Stimulated activated naive CD8-positive, alpha-beta T cell treated with anti-CD3 and anti-CD28 coated beads, Interleukin-15, Interleukin-2, amounts not matched to agents 100 ng/mL and 50 ng/mL, for 24 hours (primary cell): ENCODE data around the gene CPZ.

Experiments
- H3K27ac Mint-ChIP-seq: one replicate; pipeline ENCODE4 v1.8.0; 2021; ENCODE audit warnings: mild to moderate bottlenecking, mixed read lengths
- H3K27me3 Mint-ChIP-seq: one replicate; pipeline ENCODE4 v1.8.0; 2021; ENCODE audit warnings: mixed read lengths
- H3K36me3 Mint-ChIP-seq: one replicate; pipeline ENCODE4 v1.8.0; 2021; ENCODE audit warnings: low read depth, mixed read lengths
- H3K4me1 Mint-ChIP-seq: one replicate; pipeline ENCODE4 v1.8.0; 2021; ENCODE audit warnings: low read depth, mixed read lengths
- H3K4me3 Mint-ChIP-seq: one replicate; pipeline ENCODE4 v1.8.0; 2021; ENCODE audit warnings: mild to moderate bottlenecking, mixed read lengths
- H3K9me3 Mint-ChIP-seq: one replicate; pipeline ENCODE4 v1.8.0; 2021; ENCODE audit warnings: mixed read lengths

CPZ gene

DNA sequence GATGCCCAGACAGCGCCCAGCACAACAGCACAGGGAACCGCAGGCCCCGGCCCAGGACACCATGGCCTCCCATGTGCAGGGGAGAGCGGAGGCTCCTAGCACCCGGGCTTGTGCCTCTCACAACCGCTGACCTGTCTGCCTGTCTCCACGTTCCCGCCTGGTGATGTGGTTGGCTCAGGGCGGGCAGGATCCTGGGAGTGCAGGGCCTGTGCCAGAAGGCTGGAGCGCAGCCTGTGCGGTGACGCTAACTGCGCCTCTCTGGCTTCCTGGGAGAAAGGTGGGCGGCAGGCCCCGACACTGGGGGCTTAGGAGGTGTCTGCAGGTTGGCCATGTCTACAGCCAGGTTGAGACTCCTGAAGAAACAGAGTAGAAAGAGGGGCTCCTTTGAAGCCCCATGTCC lies 48.7 kb downstream of the CPZ start:
- no peaks in the 10 kb centered on the region for H3K4me1 Mint-ChIP-seq
- H3K36me3 Mint-ChIP-seq = no peaks in the 10 kb centered on the region
- H3K9me3 Mint-ChIP-seq = no peaks in the 10 kb centered on the region
- no peak overlapping the region for H3K27ac Mint-ChIP-seq
- H3K27me3 Mint-ChIP-seq = no peaks in the 10 kb centered on the region
- no peak overlapping the region for H3K4me3 Mint-ChIP-seq

DNA sequence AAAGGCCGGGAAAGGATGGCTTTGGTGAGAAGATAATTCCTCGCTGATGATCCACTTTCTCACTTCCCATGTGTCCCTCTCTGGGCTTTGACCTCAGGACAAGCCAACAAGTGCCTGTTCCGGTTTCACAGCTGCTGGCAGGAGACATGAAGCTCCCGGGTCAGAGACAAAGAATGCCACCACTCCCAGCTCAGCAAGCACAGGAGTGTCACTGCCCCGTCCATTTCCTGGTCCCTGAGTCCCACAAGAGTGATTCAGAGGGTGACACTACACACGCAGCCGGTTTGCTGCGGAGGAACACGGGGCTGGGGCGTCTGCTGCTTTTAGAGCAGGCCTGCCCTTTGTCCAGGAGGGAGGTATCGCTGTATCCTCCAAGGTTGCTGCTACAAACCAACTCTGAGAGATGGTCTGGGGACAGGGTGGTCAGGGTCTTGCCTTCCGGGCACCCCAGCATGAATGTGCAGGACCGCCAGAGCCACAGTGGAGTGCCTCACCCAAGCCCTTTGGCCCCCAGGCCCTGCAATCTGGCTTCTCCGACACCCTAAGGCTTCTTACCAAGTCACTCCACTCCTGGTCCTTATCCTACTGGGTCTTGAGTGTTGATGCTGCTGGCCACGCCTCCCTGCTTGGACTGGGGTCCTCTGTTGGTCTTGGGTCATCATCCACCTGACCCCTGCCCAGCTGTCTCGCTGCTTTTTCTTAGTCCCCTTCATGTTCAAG lies 49.5 kb downstream of the CPZ start:
- Mint-ChIP-seq H3K9me3 (no peaks in the 10 kb centered on the region), H3K27me3 (no peaks in the 10 kb centered on the region), H3K27ac (no peak overlapping the region), H3K4me3 (no peak overlapping the region), H3K36me3 (no peaks in the 10 kb centered on the region), H3K4me1 (no peaks in the 10 kb centered on the region)

DNA sequence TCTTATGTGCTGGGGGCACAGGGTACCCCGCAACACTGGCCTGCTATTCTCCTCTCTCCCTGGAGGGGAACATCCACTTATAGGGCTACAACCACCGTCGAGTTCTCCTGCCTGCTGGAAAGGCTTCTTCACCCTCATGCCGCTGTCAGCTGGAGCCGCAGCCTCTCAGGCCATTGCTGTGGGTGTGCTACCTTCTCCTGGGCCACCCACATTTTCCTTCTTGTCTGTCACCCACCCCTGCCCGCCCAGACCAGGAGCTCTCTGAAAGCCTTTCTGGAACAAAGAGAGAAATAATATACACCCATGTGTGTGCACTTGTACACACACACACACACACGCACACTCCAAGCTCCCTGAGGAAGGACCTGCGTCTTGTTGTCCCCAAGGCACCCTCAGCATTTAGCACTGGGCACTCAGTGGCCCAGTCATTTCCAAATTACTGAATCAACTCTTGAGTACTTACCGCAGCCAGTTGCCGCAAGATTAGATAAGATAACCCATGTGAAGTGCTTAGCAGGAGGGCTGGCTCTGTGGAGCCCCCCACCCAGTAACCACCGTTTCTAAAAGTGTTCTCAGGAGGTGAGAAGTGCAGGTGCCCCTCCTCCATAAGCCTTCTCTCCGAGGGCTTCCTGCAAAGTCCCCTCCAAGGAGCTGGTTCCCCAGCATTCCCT lies 50.2 kb downstream of the CPZ start:
- Mint-ChIP-seq H3K27me3 (no peaks in the 10 kb centered on the region), H3K4me1 (no peaks in the 10 kb centered on the region), H3K9me3 (no peaks in the 10 kb centered on the region), H3K4me3 (no peak overlapping the region), H3K27ac (no peak overlapping the region), H3K36me3 (no peaks in the 10 kb centered on the region)

DNA sequence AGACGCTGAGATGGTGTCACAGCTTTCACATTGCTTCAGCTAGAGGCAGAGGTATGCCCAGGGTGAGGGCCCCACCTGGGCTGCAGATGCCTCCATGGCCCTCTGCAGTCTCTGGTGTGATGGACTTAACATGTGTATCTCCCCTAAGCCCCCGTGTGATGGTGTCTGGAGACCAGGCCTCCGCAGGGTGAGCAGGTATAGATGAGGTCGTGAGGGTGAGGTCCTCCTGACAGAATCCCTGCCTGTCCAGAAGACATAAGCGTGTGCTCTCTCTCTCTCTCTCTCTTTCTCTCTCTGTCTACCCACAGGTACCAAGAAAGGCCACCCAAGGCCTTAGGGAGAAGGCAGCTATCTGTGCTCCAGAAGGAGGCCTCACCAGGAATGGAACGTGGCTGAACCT lies 50.9 kb downstream of the CPZ start:
- Mint-ChIP-seq H3K4me1 (no peaks in the 10 kb centered on the region), H3K27ac (no peak overlapping the region), H3K4me3 (no peak overlapping the region), H3K27me3 (no peaks in the 10 kb centered on the region), H3K36me3 (no peaks in the 10 kb centered on the region), H3K9me3 (no peaks in the 10 kb centered on the region)

DNA sequence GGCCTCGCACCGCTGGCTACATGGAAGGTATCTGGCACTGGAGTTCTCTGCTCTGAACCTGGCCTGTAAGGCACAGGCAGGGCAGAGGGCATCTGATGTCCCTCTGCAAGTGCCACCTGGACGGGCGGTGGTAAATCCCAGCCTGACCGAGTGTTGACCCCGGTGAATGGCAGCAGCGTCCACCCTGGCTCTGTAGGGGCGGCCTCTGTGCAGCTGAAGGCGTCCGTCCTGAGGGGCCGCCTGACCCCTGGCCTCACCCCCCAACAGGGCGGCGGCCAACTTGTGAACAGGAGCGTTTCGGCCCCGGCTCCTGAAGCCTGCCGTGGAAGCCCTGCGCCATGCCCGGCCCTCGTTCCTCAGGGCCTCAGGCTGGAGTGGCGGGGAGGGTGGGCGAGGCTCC lies 51.4 kb downstream of the CPZ start:
- H3K36me3 Mint-ChIP-seq = no peaks in the 10 kb centered on the region
- peaks cover under 1% of the 10 kb centered on the region for H3K27me3 Mint-ChIP-seq
- no peaks in the 10 kb centered on the region for H3K9me3 Mint-ChIP-seq
- no peaks in the 10 kb centered on the region for H3K4me1 Mint-ChIP-seq
- no peak overlapping the region for H3K4me3 Mint-ChIP-seq
- no peak overlapping the region for H3K27ac Mint-ChIP-seq

DNA sequence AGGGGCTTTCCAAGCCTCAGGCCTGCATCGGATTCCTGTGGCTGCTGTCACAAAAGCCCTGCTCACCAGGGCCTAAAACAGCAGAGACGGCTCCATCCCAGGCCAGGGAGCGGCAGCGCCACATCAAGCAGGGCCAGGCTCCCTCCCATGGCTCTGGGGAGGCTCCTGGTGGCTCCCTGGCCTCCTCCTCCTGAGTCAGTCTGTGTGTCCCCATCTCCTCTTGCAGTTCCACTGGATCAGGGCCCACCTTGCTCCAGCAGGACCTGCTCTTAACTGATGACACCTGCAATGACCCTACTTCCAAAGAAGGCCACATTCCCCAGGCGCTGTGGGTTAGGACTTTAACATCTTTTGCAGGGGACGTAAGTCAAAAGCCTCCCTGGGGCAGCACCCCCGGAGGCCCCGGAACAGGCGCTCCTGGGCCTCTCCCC lies 51.9 kb downstream of the CPZ start:
- Mint-ChIP-seq H3K27me3 (peaks cover 3% of the 10 kb centered on the region), H3K36me3 (no peaks in the 10 kb centered on the region), H3K4me1 (no peaks in the 10 kb centered on the region), H3K27ac (no peak overlapping the region), H3K9me3 (no peaks in the 10 kb centered on the region), H3K4me3 (no peak overlapping the region)

DNA sequence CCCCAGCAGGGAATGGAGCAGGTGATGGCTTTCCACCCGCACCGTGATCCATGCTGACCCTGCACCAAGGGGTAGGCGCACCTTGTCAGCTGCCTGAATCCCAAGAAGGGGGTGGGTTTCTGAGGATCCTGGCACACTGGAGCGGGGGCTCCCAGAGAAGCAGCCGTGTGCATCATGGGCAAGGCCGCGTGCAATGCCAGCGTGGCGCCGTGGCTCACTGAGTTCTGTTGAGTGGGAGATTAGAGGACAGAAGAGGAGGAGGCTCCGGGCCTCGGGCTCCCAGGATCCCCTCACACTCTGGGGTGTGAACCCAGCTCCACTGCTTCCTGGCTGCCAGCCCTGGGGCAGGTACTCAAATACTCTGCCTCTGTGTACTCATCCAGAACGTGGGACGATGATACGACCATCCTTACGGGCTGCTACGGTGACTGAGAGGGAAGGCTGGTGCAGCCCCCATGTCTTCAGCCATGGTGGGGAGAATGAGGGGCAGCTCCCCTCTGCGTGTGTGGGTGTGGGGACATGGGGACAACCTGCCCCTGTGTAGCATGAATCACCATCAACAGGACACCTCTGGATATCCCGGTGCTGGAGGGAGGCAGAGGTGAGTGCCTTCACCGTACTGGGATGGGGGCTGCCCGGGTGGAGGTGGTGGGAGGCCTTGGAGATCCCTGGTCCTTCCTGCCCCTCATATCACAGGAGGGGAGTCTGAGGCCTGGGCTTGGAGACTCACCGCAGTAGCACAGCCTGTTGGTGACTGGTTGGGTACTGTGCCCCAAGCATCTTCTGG lies 52.6 kb downstream of the CPZ start:
- Mint-ChIP-seq H3K27ac (no peak overlapping the region), H3K4me3 (no peak overlapping the region), H3K9me3 (no peaks in the 10 kb centered on the region), H3K36me3 (no peaks in the 10 kb centered on the region), H3K4me1 (no peaks in the 10 kb centered on the region), H3K27me3 (peaks cover 3% of the 10 kb centered on the region)

DNA sequence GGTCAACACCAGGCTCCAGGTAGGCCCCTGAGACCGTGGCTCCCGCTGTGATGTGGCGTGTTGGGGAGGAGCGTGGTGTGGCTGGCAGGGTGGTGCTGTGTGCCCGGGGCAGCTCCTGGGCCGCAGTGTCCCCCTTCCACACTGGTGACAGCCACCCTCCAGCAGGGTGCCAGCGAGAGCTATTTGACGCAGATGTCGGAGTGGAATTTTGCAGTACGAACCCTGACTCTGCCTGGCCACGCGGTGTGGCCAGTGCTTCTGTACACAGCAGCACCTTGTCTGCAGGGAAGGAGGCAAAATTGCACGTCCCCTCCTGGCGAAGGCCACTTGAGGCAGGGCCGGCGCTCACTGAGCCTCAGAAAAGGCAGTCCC lies 53.2 kb downstream of the CPZ start:
- no peak overlapping the region for H3K4me3 Mint-ChIP-seq
- H3K27me3 Mint-ChIP-seq = peaks cover 3% of the 10 kb centered on the region
- H3K9me3 Mint-ChIP-seq = no peaks in the 10 kb centered on the region
- H3K4me1 Mint-ChIP-seq = no peaks in the 10 kb centered on the region
- H3K27ac Mint-ChIP-seq = no peak overlapping the region
- H3K36me3 Mint-ChIP-seq = no peaks in the 10 kb centered on the region

DNA sequence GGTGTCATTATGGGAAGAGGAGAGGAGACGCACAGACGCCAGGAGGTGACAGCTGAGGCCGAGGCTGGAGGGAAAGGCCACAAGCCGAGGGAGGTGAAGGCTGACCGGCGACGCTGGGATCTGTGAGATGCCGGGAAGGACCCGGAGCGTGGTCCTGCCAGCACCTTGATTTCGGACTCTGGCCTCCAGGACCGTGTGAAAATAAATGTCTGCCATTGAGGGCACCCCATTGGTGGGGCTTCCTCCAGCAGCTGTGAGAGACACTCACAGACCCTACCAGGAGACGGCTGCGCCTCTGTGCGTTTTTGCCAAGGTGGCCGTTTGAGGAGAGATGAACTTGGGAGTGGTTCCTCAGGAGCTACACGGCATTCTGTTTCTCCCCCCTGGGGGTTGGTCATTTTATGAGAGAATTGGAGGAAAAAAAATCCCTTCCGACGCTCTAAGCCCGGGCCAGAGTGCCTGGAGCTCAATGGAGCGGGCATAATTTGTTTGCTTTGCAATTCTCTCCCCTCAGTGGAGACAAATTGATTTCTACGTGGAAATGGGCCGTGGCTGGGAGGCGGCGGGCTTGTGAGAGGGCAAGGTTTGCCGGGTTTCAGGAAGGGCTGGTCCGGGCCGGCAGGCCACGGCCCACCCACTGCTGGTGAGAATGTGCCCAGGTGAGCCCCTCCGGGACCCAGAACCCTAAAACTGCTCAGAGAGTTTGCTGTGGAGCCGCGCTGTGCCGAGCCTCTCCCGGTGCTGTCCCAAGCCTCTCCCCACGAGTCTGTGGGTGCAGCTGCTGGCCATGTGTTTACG lies 53.9 kb downstream of the CPZ start:
- H3K4me3 Mint-ChIP-seq = no peak overlapping the region
- no peak overlapping the region for H3K27ac Mint-ChIP-seq

DNA sequence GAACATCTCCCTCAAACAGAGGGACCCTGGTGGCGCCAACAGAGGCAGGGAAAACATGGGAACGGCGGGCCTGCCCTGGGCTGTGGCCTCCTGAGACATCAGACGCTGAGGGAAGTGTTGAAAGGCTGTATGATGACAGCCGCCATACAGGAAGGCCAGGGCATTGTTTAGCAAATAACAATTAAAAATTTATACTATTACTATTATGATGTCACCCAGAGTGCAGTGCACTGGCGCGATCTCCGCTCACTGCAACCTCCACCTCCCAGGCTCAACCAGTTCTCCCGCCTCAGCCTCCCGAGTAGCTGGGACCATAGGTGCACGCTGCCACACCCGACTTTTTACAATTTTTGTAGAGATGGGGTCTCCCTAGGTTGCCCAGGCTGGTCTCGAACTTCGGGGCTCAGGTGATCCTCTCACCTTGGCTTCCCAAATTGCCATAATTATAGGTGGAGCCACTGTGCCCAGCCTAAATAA lies 54.6 kb downstream of the CPZ start:
- Mint-ChIP-seq H3K4me1 (no peaks in the 10 kb centered on the region), H3K4me3 (no peak overlapping the region), H3K36me3 (no peaks in the 10 kb centered on the region), H3K9me3 (no peaks in the 10 kb centered on the region), H3K27me3 (peaks cover 3% of the 10 kb centered on the region), H3K27ac (no peak overlapping the region)

More for the DNA sequence above, 53.9 kb downstream of the CPZ start:
- Mint-ChIP-seq H3K36me3 (no peaks in the 10 kb centered on the region), H3K9me3 (no peaks in the 10 kb centered on the region), H3K4me1 (no peaks in the 10 kb centered on the region), H3K27me3 (peaks cover 3% of the 10 kb centered on the region)

DNA sequence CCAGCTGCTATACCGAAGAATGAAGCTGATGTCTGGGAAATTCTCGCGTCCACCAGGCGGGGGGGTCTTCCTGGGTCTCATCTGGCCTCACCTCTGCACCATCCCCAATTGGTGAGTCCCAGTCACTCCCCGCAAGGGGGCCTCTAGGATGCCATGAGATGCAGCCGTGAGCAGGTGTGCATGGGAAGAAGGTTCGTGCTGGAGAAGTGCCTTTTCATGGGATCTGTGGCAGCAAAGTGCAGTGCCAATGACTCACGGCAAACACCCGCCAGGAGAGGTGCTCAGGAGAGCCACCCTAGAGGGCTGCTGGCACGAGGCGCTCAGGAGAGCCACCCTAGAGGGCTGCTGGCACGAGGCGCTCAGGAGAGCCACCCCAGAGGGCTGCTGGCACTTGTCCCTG lies 55.1 kb downstream of the CPZ start:
- H3K27ac Mint-ChIP-seq = no peak overlapping the region
- H3K9me3 Mint-ChIP-seq = no peaks in the 10 kb centered on the region
- H3K4me1 Mint-ChIP-seq = no peaks in the 10 kb centered on the region
- H3K36me3 Mint-ChIP-seq = no peaks in the 10 kb centered on the region
- H3K27me3 Mint-ChIP-seq = peaks cover 3% of the 10 kb centered on the region
- no peak overlapping the region for H3K4me3 Mint-ChIP-seq

DNA sequence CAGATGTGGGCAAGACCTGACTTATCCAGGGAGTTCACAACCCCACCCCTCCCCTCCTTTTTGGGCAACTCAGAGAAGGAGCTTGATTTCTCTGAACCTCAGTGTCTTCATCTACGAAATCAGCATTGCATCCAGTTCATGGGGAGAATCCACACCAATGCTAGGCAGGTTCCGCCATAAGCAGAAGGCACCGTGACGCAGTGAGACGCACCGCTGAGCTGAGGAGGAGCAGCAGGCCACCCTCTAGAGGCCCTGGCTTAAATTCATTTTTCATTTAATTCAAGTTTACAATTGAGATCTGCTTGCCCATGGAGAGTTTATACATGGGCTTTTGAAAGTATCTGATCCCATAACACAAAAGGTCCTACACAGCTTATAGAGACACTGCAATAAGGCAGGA lies 55.7 kb downstream of the CPZ start:
- H3K27ac Mint-ChIP-seq = no peak overlapping the region
- no peaks in the 10 kb centered on the region for H3K4me1 Mint-ChIP-seq
- H3K9me3 Mint-ChIP-seq = no peaks in the 10 kb centered on the region
- no peaks in the 10 kb centered on the region for H3K36me3 Mint-ChIP-seq
- peaks cover 3% of the 10 kb centered on the region for H3K27me3 Mint-ChIP-seq
- H3K4me3 Mint-ChIP-seq = no peak overlapping the region

DNA sequence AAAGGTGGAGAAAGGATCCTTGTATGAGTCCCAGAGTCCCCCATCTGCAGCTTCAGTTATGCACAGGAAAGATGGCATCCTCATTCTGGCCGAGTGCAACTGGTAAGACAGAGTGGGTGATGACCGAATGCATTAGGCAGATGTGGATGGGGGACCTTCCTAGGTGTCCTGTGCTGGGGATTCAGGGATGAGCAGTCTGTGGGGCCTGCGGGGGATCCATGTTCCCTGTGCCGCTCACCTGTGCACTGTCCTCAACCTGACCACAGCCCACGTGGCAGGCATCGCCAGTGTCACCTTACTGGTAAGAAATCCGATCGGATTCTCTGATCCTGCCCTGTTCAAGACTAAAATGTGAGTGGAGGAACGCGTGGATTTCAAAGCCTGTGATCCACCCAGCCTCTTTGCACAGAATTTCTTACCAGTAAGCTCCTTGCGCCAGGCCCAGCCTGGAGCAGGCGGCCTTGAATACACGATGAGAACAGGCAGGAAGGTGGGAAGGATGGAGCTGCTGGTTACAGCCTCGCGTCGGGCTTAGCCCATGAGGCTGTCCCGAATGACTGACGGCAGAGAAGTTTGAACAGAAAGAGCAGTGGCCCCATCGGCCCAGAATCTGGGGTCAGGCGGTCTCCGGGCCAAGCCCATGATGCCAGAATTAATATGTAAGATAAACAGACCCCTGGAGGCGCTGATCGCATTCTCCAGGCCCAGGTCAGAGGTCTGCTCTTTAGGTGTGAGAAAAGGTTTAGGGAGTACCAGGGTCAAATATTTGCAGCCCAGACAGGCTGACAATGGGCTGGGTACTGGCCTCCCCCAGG lies 56.5 kb downstream of the CPZ start:
- H3K27me3 Mint-ChIP-seq = peaks cover 3% of the 10 kb centered on the region
- H3K4me3 Mint-ChIP-seq = no peak overlapping the region
- H3K4me1 Mint-ChIP-seq = no peaks in the 10 kb centered on the region
- no peak overlapping the region for H3K27ac Mint-ChIP-seq
- H3K9me3 Mint-ChIP-seq = peaks cover 2% of the 10 kb centered on the region
- H3K36me3 Mint-ChIP-seq = no peaks in the 10 kb centered on the region
